Mesenchymal stem cell (in vitro differentiated cells and primary cell): ENCODE results near the gene RABEP1.

ENCODE experiments used
- DNase-seq: peaks from one replicate; pipeline ENCODE4 v3.0.0-alpha.2; 2013
- H2AFZ ChIP-seq: one replicate; pipeline ENCODE4 v1.6.1; 2013; ENCODE audit warnings: low read depth, mild to moderate bottlenecking, control low read depth, inconsistent platforms, low read length, moderate library complexity
- H2AK5ac ChIP-seq: 2 replicates; pipeline ENCODE4 v1.6.1; 2013; ENCODE audit warnings: low read length, moderate library complexity, mild to moderate bottlenecking, inconsistent platforms; ENCODE audit not compliant: severe bottlenecking
- H2BK120ac ChIP-seq: one replicate; pipeline ENCODE4 v1.6.1; 2013; ENCODE audit warnings: low read depth, mild to moderate bottlenecking, inconsistent platforms, low read length, moderate library complexity
- H2BK12ac ChIP-seq, 2 experiments: one replicate each; pipeline ENCODE4 v1.6.1; 2013; ENCODE audit warnings: inconsistent platforms in 2 of 2, low read length in 2 of 2, mild to moderate bottlenecking in 2 of 2, moderate library complexity in 2 of 2, control low read depth in 1 of 2
- H2BK15ac ChIP-seq: one replicate; pipeline ENCODE4 v1.6.1; 2013; ENCODE audit warnings: mild to moderate bottlenecking, low read depth, inconsistent platforms; ENCODE audit not compliant: poor library complexity, severe bottlenecking
- H2BK5ac ChIP-seq: 2 replicates; pipeline ENCODE4 v1.6.1; 2013; ENCODE audit warnings: low read depth, mild to moderate bottlenecking, low read length, control low read depth, inconsistent platforms; ENCODE audit not compliant: poor library complexity, severe bottlenecking
- H3K14ac ChIP-seq, 2 experiments: one replicate each; pipeline ENCODE4 v1.6.1; 2013; ENCODE audit warnings: inconsistent platforms in 2 of 2, low read length in 2 of 2, control low read depth in 1 of 2, mild to moderate bottlenecking in 1 of 2, moderate library complexity in 1 of 2
- H3K18ac ChIP-seq, 2 experiments: one replicate each; pipeline ENCODE4 v1.6.1; 2013; ENCODE audit warnings: inconsistent platforms in 2 of 2, low read length in 2 of 2, control low read depth in 1 of 2, low read depth in 1 of 2, mild to moderate bottlenecking in 1 of 2
- H3K23ac ChIP-seq, 2 experiments: one replicate each; pipeline ENCODE4 v1.6.1; 2013; ENCODE audit warnings: inconsistent platforms in 2 of 2, low read length in 2 of 2, mild to moderate bottlenecking in 2 of 2, moderate library complexity in 2 of 2, control low read depth in 1 of 2
- H3K27ac ChIP-seq: 2 replicates; pipeline ENCODE4 v1.5.1; 2013; ENCODE audit warnings: mild to moderate bottlenecking, moderate library complexity, low read length, control low read depth, inconsistent platforms; ENCODE audit not compliant: poor library complexity, severe bottlenecking
- H3K27me3 ChIP-seq, 2 experiments: 2 replicates each; pipeline versions ENCODE4 v1.6.1 to v1.7.0; 2013; ENCODE audit warnings: low read length in 2 of 2, mild to moderate bottlenecking in 2 of 2, moderate library complexity in 2 of 2, control low read depth in 1 of 2, inconsistent platforms in 1 of 2; ENCODE audit not compliant: control insufficient read depth in 1 of 2, insufficient read depth in 1 of 2
- H3K36me3 ChIP-seq, 2 experiments: 2 replicates each; pipeline versions ENCODE4 v1.6.1 to v1.7.0; 2013; ENCODE audit warnings: low read length in 2 of 2, control low read depth in 1 of 2, inconsistent platforms in 1 of 2, low read depth in 1 of 2, mild to moderate bottlenecking in 1 of 2; ENCODE audit not compliant: insufficient read depth in 2 of 2, control insufficient read depth in 1 of 2
- H3K4ac ChIP-seq, 2 experiments: one replicate each; pipeline ENCODE4 v1.6.1; 2013; ENCODE audit warnings: inconsistent platforms in 2 of 2, low read length in 2 of 2, mild to moderate bottlenecking in 2 of 2, moderate library complexity in 2 of 2, control low read depth in 1 of 2, low read depth in 1 of 2
- H3K4me1 ChIP-seq: 2 replicates; pipeline ENCODE4 v1.6.1; 2013; ENCODE audit warnings: low read depth, low read length, control low read depth; ENCODE audit not compliant: control insufficient read depth, insufficient read depth
- H3K4me2 ChIP-seq: 2 replicates; pipeline ENCODE4 v1.6.1; 2013; ENCODE audit warnings: low read length, mild to moderate bottlenecking, inconsistent platforms; ENCODE audit not compliant: poor library complexity, severe bottlenecking
- H3K4me3 ChIP-seq, 2 experiments: 2 replicates each; pipeline versions ENCODE4 v1.5.1 to v1.7.0; 2013; ENCODE audit warnings: low read length in 2 of 2, mild to moderate bottlenecking in 2 of 2, control low read depth in 1 of 2, low read depth in 1 of 2; ENCODE audit not compliant: insufficient read depth in 1 of 2
- H3K79me1 ChIP-seq: replicated peaks from 2 replicates; pipeline ENCODE4 v1.6.1; 2013; ENCODE audit warnings: mild to moderate bottlenecking, control low read depth, low read length, inconsistent platforms; ENCODE audit not compliant: poor library complexity, severe bottlenecking
- H3K9ac ChIP-seq: 2 replicates; pipeline ENCODE4 v1.7.0; 2013; ENCODE audit warnings: mild to moderate bottlenecking, low read length, moderate library complexity
- H3K9me3 ChIP-seq: 2 replicates; pipeline ENCODE4 v1.7.0; 2013; ENCODE audit warnings: mild to moderate bottlenecking, low read length; ENCODE audit not compliant: control insufficient read depth
- H4K8ac ChIP-seq: one replicate; pipeline ENCODE4 v1.6.1; 2013; ENCODE audit warnings: inconsistent platforms, mild to moderate bottlenecking, low read length, moderate library complexity
- H4K91ac ChIP-seq: one replicate; pipeline ENCODE4 v1.6.1; 2013; ENCODE audit warnings: mild to moderate bottlenecking, low read length, inconsistent platforms
- WGBS: methylation state at CpG from one replicate; pipeline ENCODE4 v1.1.7; 2013; ENCODE audit warnings: mixed read lengths; 5-methylcytosine and 5-hydroxymethylcytosine counted together

Gene RABEP1

GRCh38 chr17:5254414-5254813, 27.7 kb upstream of the RABEP1 start:
- H3K9ac ChIP-seq: no peak overlapping the region
- H3K79me1 ChIP-seq: no peaks in the 10 kb centered on the region
- 78% methylated on average over 6 of the region's 7 CpGs for WGBS
- no peak for DNase-seq
- H2AFZ ChIP-seq: no peak overlapping the region
- H3K4me1 ChIP-seq: no peaks in the 10 kb centered on the region
- no peak overlapping the region for H3K4ac ChIP-seq
- H3K4me3 ChIP-seq: no peak overlapping the region
- H2BK5ac ChIP-seq: no peak overlapping the region
- H3K27ac ChIP-seq: no peak overlapping the region
- H3K27me3 ChIP-seq: no peaks in the 10 kb centered on the region
- H3K9me3 ChIP-seq: no peaks in the 10 kb centered on the region
- H3K14ac ChIP-seq: no peak overlapping the region
- no peak overlapping the region for H2AK5ac ChIP-seq
- no peak overlapping the region for H3K18ac ChIP-seq
- H2BK12ac ChIP-seq: no peak overlapping the region
- H3K4me2 ChIP-seq: no peak overlapping the region
- H2BK120ac ChIP-seq: no peak overlapping the region
- H4K8ac ChIP-seq: no peak overlapping the region
- H2BK15ac ChIP-seq: no peak overlapping the region
- no peak overlapping the region for H3K23ac ChIP-seq
- no peaks in the 10 kb centered on the region for H3K36me3 ChIP-seq
- no peak overlapping the region for H4K91ac ChIP-seq

GRCh38 chr17:5254903-5255521, 27.1 kb upstream of the RABEP1 start:
- Histone ChIP-seq H3K18ac (no peak overlapping the region), H3K9ac (no peak overlapping the region), H3K4ac (peak overlapping the region in 1 of 2 experiments; percentile 35), H4K91ac (peak overlapping the region; percentile 75), H3K23ac (no peak overlapping the region), H2BK5ac (no peak overlapping the region), H3K79me1 (no peaks in the 10 kb centered on the region), H3K27ac (no peak overlapping the region), H4K8ac (no peak overlapping the region), H2AK5ac (no peak overlapping the region), H2BK120ac (no peak overlapping the region), H3K4me1 (no peaks in the 10 kb centered on the region), H2BK12ac (no peak overlapping the region), H3K36me3 (no peaks in the 10 kb centered on the region), H3K4me3 (no peak overlapping the region), H3K14ac (no peak overlapping the region), H3K27me3 (no peaks in the 10 kb centered on the region), H3K4me2 (no peak overlapping the region), H2BK15ac (no peak overlapping the region), H2AFZ (no peak overlapping the region), H3K9me3 (no peaks in the 10 kb centered on the region)
- no peak for DNase-seq
- WGBS: 74% methylated on average over 5 of the region's 5 CpGs

GRCh38 chr17:5257124-5257523, 25.0 kb upstream of the RABEP1 start:
- Histone ChIP-seq H2AFZ (no peak overlapping the region), H3K23ac (no peak overlapping the region), H3K27ac (no peak overlapping the region), H4K91ac (no peak overlapping the region), H2AK5ac (no peak overlapping the region), H3K4ac (no peak overlapping the region), H3K9me3 (no peaks in the 10 kb centered on the region), H3K9ac (no peak overlapping the region), H4K8ac (no peak overlapping the region), H3K4me1 (no peaks in the 10 kb centered on the region), H2BK5ac (no peak overlapping the region), H3K36me3 (no peaks in the 10 kb centered on the region), H3K4me3 (no peak overlapping the region), H3K27me3 (no peaks in the 10 kb centered on the region), H2BK15ac (no peak overlapping the region), H2BK120ac (no peak overlapping the region), H2BK12ac (no peak overlapping the region), H3K18ac (no peak overlapping the region), H3K4me2 (no peak overlapping the region), H3K79me1 (no peaks in the 10 kb centered on the region), H3K14ac (no peak overlapping the region)
- DNase-seq: no peak
- WGBS: 94% methylated on average over 4 of the region's 5 CpGs

- no peak overlapping the region for H2AFZ ChIP-seq
These were observed 21.5 kb upstream of the RABEP1 start for GRCh38 chr17:5260542-5260941.

More at GRCh38 chr17:5260542-5260941, 21.5 kb upstream of the RABEP1 start:
- H3K18ac ChIP-seq: peak overlapping the region in 1 of 2 experiments; percentile 8
- H3K27me3 ChIP-seq: no peaks in the 10 kb centered on the region
- H3K4ac ChIP-seq: no peak overlapping the region
- H3K23ac ChIP-seq: no peak overlapping the region
- no peak overlapping the region for H4K8ac ChIP-seq
- H3K14ac ChIP-seq: peak overlapping the region in 1 of 2 experiments; percentile 44
- H3K79me1 ChIP-seq: no peaks in the 10 kb centered on the region
- no peak overlapping the region for H4K91ac ChIP-seq
- no peak overlapping the region for H2BK12ac ChIP-seq
- H2BK15ac ChIP-seq: no peak overlapping the region
- WGBS: 100% methylated on average over 1 of the region's 1 CpG
- no peaks in the 10 kb centered on the region for H3K9me3 ChIP-seq
- H3K4me3 ChIP-seq: no peak overlapping the region
- H3K4me1 ChIP-seq: no peaks in the 10 kb centered on the region
- no peak for DNase-seq
- no peak overlapping the region for H3K27ac ChIP-seq
- no peak overlapping the region for H2BK120ac ChIP-seq
- H3K9ac ChIP-seq: no peak overlapping the region
- H2BK5ac ChIP-seq: no peak overlapping the region
- no peak overlapping the region for H3K4me2 ChIP-seq
- no peaks in the 10 kb centered on the region for H3K36me3 ChIP-seq
- no peak overlapping the region for H2AK5ac ChIP-seq
